HCT116 (cell line): ENCODE measurements around the gene OTOL1. TPM values are rescaled to one million over a fixed set of nuclear protein-coding genes. Genes with fewer than 3 reads are reported as not detected.

Experiments
- ATAC-seq: fragments of 200-7000 bp; cut with Tn5 transposase; 2 replicates; pipeline ENCODE4 v1.9.1; 2020; ENCODE audit warnings: mild to moderate bottlenecking, moderate library complexity
- BruUV-seq: library from RNA; stranded (reverse); fragments of 400-500 nt; replicated peaks from 2 replicates; lab custom pipeline; 2021; lab: Mats Ljungman, UMichigan
- CTCF ChIA-PET: fragments of 300-600 bp; sonication (Branson Sonifier 250); formaldehyde crosslinking; loops from one replicate; lab custom pipeline; 2021; ENCODE audit warnings: antibody characterized with exemption; lab: Charles Lee
- POLR2A ChIA-PET: fragments of 300-600, 350-600 bp; sonication (Branson Sonifier 250); formaldehyde crosslinking; loops from one replicate; lab custom pipeline; 2021; ENCODE audit warnings: antibody characterized with exemption; lab: Charles Lee
- RAD21 ChIA-PET, 2 experiments: fragments of 300-600 bp; sonication (Branson Sonifier 250); formaldehyde crosslinking; loops; one replicate each; lab custom pipeline; 2023; ENCODE audit warnings: low total read pairs in 2 of 2; ENCODE audit not compliant: uncharacterized antibody in 2 of 2, unreplicated experiment in 2 of 2, low non-redundant PET in 1 of 2; lab: Charles Lee
- DNase-seq: peaks from one replicate; pipeline ENCODE4 v3.0.0-alpha.2; 2010; ENCODE audit warnings: low read depth, low spot score
- H2AFZ ChIP-seq: fragments of 200-600 bp; shearing (Covaris generic), sonication (generic); 2 replicates; pipeline ENCODE4 v1.6.1; 2017; ENCODE audit warnings: low read depth, mixed run types, mixed read lengths, antibody characterized with exemption, low read length; ENCODE audit not compliant: poor library complexity, severe bottlenecking
- H3K27ac ChIP-seq: 2 replicates; pipeline ENCODE4 v1.5.1; 2012; ENCODE audit warnings: low read depth, low read length
- H3K27me3 ChIP-seq: fragments of 200-600 bp; sonication (generic); 2 replicates; pipeline ENCODE4 v1.6.1; 2016; ENCODE audit warnings: mixed run types, low read length, mixed read lengths; ENCODE audit not compliant: insufficient read depth
- H3K36me3 ChIP-seq, 2 experiments: fragments of 200-500 bp in 1 of 2; fragments of 200-600 bp in 1 of 2; sonication (Bioruptor generic) in 1 of 2; sonication (generic) in 1 of 2; 2 replicates each; pipeline versions ENCODE4 v1.5.1 to v1.6.1; 2014 to 2016; ENCODE audit warnings: low read length in 2 of 2, inconsistent platforms in 1 of 2, mixed read lengths in 1 of 2, mixed run types in 1 of 2; ENCODE audit not compliant: insufficient read depth in 2 of 2, control insufficient read depth in 1 of 2
- H3K4me1 ChIP-seq, 2 experiments: fragments of 200-600 bp in 1 of 2; sonication (generic) in 1 of 2; 2 replicates each; pipeline versions ENCODE4 v1.5.1 to v1.6.1; 2012 to 2017; ENCODE audit warnings: low read length in 2 of 2, inconsistent platforms in 1 of 2, mild to moderate bottlenecking in 1 of 2, mixed read lengths in 1 of 2, mixed run types in 1 of 2, moderate library complexity in 1 of 2; ENCODE audit not compliant: insufficient read depth in 2 of 2, control insufficient read depth in 1 of 2
- H3K4me2 ChIP-seq: fragments of 200-600 bp; sonication (generic); 2 replicates; pipeline ENCODE4 v1.6.1; 2017; ENCODE audit warnings: mixed run types, low read length, mixed read lengths
- H3K4me3 ChIP-seq, 2 experiments: fragments of 200-600 bp in 1 of 2; sonication (generic) in 1 of 2; replicated peaks in 1 of 2; 2 replicates each; pipeline ENCODE4 v1.5.1; 2011 to 2016; ENCODE audit warnings: low read length in 2 of 2, control low read depth in 1 of 2, low read depth in 1 of 2, mild to moderate bottlenecking in 1 of 2, mixed read lengths in 1 of 2, mixed run types in 1 of 2
- H3K79me2 ChIP-seq: fragments of 200-600 bp; sonication (generic); 2 replicates; pipeline ENCODE4 v1.6.1; 2017; ENCODE audit warnings: mild to moderate bottlenecking, mixed run types, low read length, moderate library complexity, mixed read lengths; ENCODE audit not compliant: insufficient read depth
- H3K9ac ChIP-seq: fragments of 200-600 bp; sonication (generic); 2 replicates; pipeline ENCODE4 v1.6.1; 2016; ENCODE audit warnings: low read length, mixed read lengths
- H3K9me2 ChIP-seq: fragments of 200-600 bp; sonication (generic), shearing (Covaris generic); 2 replicates; pipeline ENCODE4 v1.6.1; 2017; ENCODE audit warnings: mixed run types, mild to moderate bottlenecking, moderate library complexity; ENCODE audit not compliant: insufficient read depth
- H3K9me3 ChIP-seq, 2 experiments: fragments of 200-500 bp in 1 of 2; fragments of 200-600 bp in 1 of 2; sonication (Bioruptor generic) in 1 of 2; sonication (generic) in 1 of 2; 2 replicates each; pipeline ENCODE4 v1.6.1; 2014 to 2017; ENCODE audit warnings: low read length in 2 of 2, mixed read lengths in 2 of 2, inconsistent platforms in 1 of 2, low read depth in 1 of 2, mild to moderate bottlenecking in 1 of 2, mixed run types in 1 of 2, moderate library complexity in 1 of 2; ENCODE audit not compliant: control insufficient read depth in 1 of 2, insufficient read depth in 1 of 2
- H4K20me1 ChIP-seq: fragments of 200-600 bp; sonication (generic), shearing (Covaris generic); 2 replicates; pipeline ENCODE4 v1.6.1; 2017; ENCODE audit warnings: mixed run types, mild to moderate bottlenecking, moderate library complexity; ENCODE audit not compliant: insufficient read depth
- EGR1 ChIP-seq: IDR thresholded peaks from 2 replicates; pipeline ENCODE4 v1.6.1; 2012; ENCODE audit warnings: low read depth
- ELF1 ChIP-seq: IDR thresholded peaks from 2 replicates; pipeline ENCODE4 v1.6.1; 2012; ENCODE audit warnings: low read depth, borderline replicate concordance
- EZH2 ChIP-seq: fragments of 200-600 bp; sonication (generic); IDR thresholded peaks from 2 replicates; pipeline ENCODE4 v1.6.1; 2017; ENCODE audit warnings: antibody characterized with exemption, mixed run types
- EZH2phosphoT487 ChIP-seq: fragments of 200-600 bp; IDR thresholded peaks from 2 replicates; pipeline ENCODE4 v1.6.1; 2018; ENCODE audit warnings: antibody characterized with exemption, borderline replicate concordance
- FOSL1 ChIP-seq: IDR thresholded peaks from 2 replicates; pipeline ENCODE4 v1.6.1; 2012; ENCODE audit warnings: low read depth
- JUND ChIP-seq: IDR thresholded peaks from 2 replicates; pipeline ENCODE4 v1.6.1; 2012
- MAX ChIP-seq: IDR thresholded peaks from 2 replicates; pipeline ENCODE4 v1.6.1; 2012
- POLR2A ChIP-seq: IDR thresholded peaks from 2 replicates; pipeline ENCODE4 v1.7.0; 2011; ENCODE audit warnings: borderline replicate concordance; ENCODE audit not compliant: insufficient read depth, insufficient read length; ENCODE audit errors: extremely low read depth
- REST ChIP-seq: IDR thresholded peaks from 2 replicates; pipeline ENCODE4 v1.6.1; 2012; ENCODE audit warnings: low read depth
- SIN3A ChIP-seq: IDR thresholded peaks from 2 replicates; pipeline ENCODE4 v1.6.1; 2012; ENCODE audit warnings: low read depth
- YY1 ChIP-seq: IDR thresholded peaks from 2 replicates; pipeline ENCODE4 v1.6.1; 2011; ENCODE audit warnings: low read length, low read depth, moderate library complexity, mild to moderate bottlenecking; ENCODE audit not compliant: insufficient replicate concordance; ENCODE audit errors: extremely low read depth
- ZBTB33 ChIP-seq: IDR thresholded peaks from 2 replicates; pipeline ENCODE4 v1.6.1; 2011; ENCODE audit warnings: mild to moderate bottlenecking, low read length, moderate library complexity; ENCODE audit not compliant: insufficient replicate concordance; ENCODE audit errors: extremely low read depth
- ZFX ChIP-seq: fragments of 450-650 bp; IDR thresholded peaks from 2 replicates; pipeline ENCODE4 v1.6.1; 2017
- ZNF274 ChIP-seq: fragments of 200-500 bp; sonication (Bioruptor generic); IDR thresholded peaks from 2 replicates; pipeline ENCODE4 v1.6.1; 2014; ENCODE audit warnings: mild to moderate bottlenecking, low read depth, low read length, inconsistent platforms
- intact Hi-C: fragments of 100-400 bp; cut with micrococcal nuclease; formaldehyde crosslinking; loops from 2 replicates; pipeline ENCODE4 v1.10.0; 2022
- total RNA-seq: library from RNA; stranded (reverse); gene quantifications from one replicate; pipeline ENCODE4 v1.2.1, GENCODE V29; 2021; ENCODE audit not compliant: unreplicated experiment

The OTOL1 gene
- total RNA-seq, 1 experiment from 2014 or later: not detected

- no peak for TF ChIP-seq ZNF274
- no peak for TF ChIP-seq EZH2phosphoT487
- no peak for TF ChIP-seq SIN3A
- no peak for TF ChIP-seq EGR1
- no peak for TF ChIP-seq EZH2
- TF ChIP-seq ELF1: no peak
- no peak for TF ChIP-seq YY1
- no peak for TF ChIP-seq JUND
- TF ChIP-seq, all 23 proteins: peak for 0
- intact Hi-C loops: no loop called here
- ChIA-PET CTCF (no interaction called here), RAD21 (no interaction called here), POLR2A (no interaction called here)
- no peaks in the 10 kb centered on the region for H3K9me3 ChIP-seq
- H3K9ac ChIP-seq: no peak overlapping the region
- no peak for DNase-seq
- no peaks in the 10 kb centered on the region for H3K36me3 ChIP-seq
- no peak overlapping the region for H3K4me2 ChIP-seq
- no peaks in the 10 kb centered on the region for H3K4me1 ChIP-seq
- BruUV-seq: no TSS peak
- no peaks in the 10 kb centered on the region for H3K9me2 ChIP-seq
- H3K27ac ChIP-seq: no peak overlapping the region
- H3K4me3 ChIP-seq: no peak overlapping the region
- no peak overlapping the region for H2AFZ ChIP-seq
- no peaks in the 10 kb centered on the region for H3K27me3 ChIP-seq
- no peaks in the 10 kb centered on the region for H3K79me2 ChIP-seq
- no peak for ATAC-seq
- H4K20me1 ChIP-seq: no peaks in the 10 kb centered on the region
Measured at GRCh38 chr3:161550491-161551195, 54.0 kb downstream of the OTOL1 start.

- no peak overlapping the region for H3K4me2 ChIP-seq
- TF ChIP-seq REST (no peak), MAX (no peak), SIN3A (no peak), EGR1 (no peak), EZH2 (no peak), JUND (no peak), FOSL1 (no peak), ELF1 (no peak), YY1 (no peak), ZFX (no peak), POLR2A (no peak), ZBTB33 (no peak)
Measured at GRCh38 chr3:161551697-161552096, 55.1 kb downstream of the OTOL1 start.

More at GRCh38 chr3:161551697-161552096, 55.1 kb downstream of the OTOL1 start:
- Histone ChIP-seq H3K36me3 (no peaks in the 10 kb centered on the region), H2AFZ (no peak overlapping the region), H3K79me2 (no peaks in the 10 kb centered on the region), H3K4me3 (no peak overlapping the region), H3K9me3 (no peaks in the 10 kb centered on the region), H3K27me3 (no peaks in the 10 kb centered on the region), H4K20me1 (no peaks in the 10 kb centered on the region), H3K9ac (no peak overlapping the region), H3K9me2 (no peaks in the 10 kb centered on the region), H3K4me1 (no peaks in the 10 kb centered on the region), H3K27ac (no peak overlapping the region)
- CTCF ChIA-PET: no interaction called here
- ATAC-seq (no peak), DNase-seq (no peak)
- no TSS peak for BruUV-seq
- intact Hi-C loops: no loop called here
- POLR2A ChIA-PET: no interaction called here
- RAD21 ChIA-PET: no interaction called here
